HG02981 (cell line): ENCODE results near the gene NSFL1C.
A peak's percentile ranks its signal among the peaks of the same experiment; 100 is the strongest.

Experiments used
- ATAC-seq: cut with Tn5 transposase; IDR thresholded peaks from one replicate; pipeline ENCODE4 v1.9.1; 2021; ENCODE audit warnings: mild to moderate bottlenecking, moderate library complexity; ENCODE audit not compliant: unreplicated experiment

The NSFL1C gene

DNA sequence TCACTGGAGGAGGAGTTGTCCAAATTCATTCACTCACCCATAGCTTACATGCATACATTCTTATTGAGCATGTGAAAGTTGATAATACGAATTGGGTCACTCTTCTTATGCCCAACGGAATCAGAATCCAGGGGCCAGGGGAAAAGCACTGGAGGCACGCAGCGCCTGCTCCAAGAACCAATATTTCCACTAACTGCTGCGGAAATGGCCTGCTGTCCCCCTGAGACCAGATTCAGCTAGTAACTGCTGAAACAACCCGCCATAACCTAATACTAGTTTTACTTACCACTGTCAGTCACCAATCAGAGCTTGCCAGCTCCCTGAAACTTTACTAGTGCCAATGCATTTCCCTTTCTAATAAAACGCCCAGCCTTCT lies 73.2 kb downstream of the NSFL1C start:
- no peak for ATAC-seq

DNA sequence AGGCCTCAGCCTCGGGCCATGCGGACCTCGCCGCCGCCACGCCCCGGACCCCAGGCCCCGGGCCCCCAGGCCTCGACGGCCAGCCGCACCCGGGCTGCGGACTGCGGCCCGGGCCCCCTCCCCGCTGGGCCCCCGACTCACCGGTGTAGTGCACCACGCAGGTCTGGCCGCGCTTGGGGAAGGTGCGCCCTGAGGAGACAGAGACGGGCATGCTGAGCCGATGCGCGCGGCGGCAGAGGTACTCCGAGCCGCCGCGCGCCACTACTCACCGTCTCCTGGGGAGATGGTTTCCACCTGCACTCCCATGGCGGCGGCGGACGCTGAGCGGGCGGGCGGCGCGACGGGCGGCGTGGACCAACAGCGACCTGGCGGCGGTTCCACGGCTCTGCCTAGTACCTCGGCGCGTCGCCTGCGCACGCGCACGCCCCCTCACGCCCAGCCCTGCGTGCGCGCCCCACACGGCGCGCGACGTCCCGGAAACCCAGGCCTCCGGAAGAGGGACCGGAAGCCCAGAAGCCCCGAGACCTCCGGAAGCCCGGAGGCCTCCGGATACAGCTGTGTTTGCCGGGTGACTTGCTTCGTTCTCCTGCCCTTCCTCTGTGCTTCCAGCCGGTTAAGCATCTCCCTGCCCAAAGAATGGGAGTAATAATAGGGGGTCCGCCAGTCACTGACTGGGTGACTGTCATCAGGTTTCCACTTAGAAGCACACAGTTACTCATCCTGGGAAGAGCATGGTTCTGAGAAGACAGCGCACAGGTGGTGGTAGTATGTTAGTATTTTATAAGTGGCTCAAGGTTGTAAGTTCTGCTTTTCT lies 73.7 kb downstream of the NSFL1C start, which contains the start of gene FKBP1A:
Gene FKBP1A, minus strand, starts transcription at position 362 of the 814 bp plus-strand sequence. Its CDS starts 56 bp downstream, at position 306.
- peak; percentile 77 for ATAC-seq

DNA sequence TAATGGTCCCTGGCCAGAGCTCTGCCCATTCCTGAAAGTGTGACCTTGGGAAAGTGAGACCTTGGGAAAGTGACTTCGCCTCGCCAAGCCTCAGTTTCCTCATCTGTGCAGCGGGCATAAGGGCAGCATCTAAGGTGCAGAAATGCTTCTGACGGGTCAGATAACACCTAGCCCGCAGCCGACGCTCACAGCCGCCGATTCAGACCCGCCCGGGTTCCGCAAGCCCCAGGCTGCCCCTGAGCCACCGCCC lies 74.3 kb downstream of the NSFL1C start:
- ATAC-seq, result peak; percentile 18
